Breast epithelium (tissue), 4 donors: Measurements from ENCODE around the gene CLIC3. TPM values are rescaled to one million over a fixed set of nuclear protein-coding genes. Genes with fewer than 3 reads are reported as not detected.
"Not testable (repeated sequence)": the region's sequence is repeated elsewhere in the genome, so short reads cannot be mapped to it uniquely, and the experiment has no call there.

Experiments used
- DNase-seq, 2 donors: peaks; one replicate each; pipeline ENCODE4 v3.0.0-alpha.2; 2019; ENCODE audit warnings: low spot score in 2 of 2
- H3K27ac ChIP-seq, 2 donors: fragments of 200-600 bp; sonication (generic) in 1 of 2; one replicate each; pipeline ENCODE4 v1.5.1; 2016 to 2019; ENCODE audit warnings: mild to moderate bottlenecking in 1 of 2
- H3K27me3 ChIP-seq, 2 donors: fragments of 200-600 bp; sonication (generic) in 1 of 2; one replicate each; pipeline versions ENCODE4 v1.5.1 to v1.6.0; 2017 to 2019; ENCODE audit warnings: control low read depth in 1 of 2, mild to moderate bottlenecking in 1 of 2
- H3K36me3 ChIP-seq: fragments of 200-600 bp; one replicate; pipeline ENCODE4 v1.5.1; 2019
- H3K4me1 ChIP-seq, 2 donors: fragments of 200-600 bp; sonication (generic); one replicate each; pipeline ENCODE4 v1.5.1; 2016 to 2019; ENCODE audit warnings: control low read depth in 1 of 2
- H3K4me3 ChIP-seq, 3 donors: fragments of 200-600 bp; sonication (generic); 1 replicate in 2 of 3; 2 replicates in 1 of 3; pipeline ENCODE4 v1.5.1; 2016 to 2019; ENCODE audit warnings: mild to moderate bottlenecking in 3 of 3, moderate library complexity in 2 of 3
- H3K9me3 ChIP-seq, 2 donors: fragments of 200-600 bp; sonication (generic) in 1 of 2; one replicate each; pipeline ENCODE4 v1.5.1; 2016 to 2019; ENCODE audit warnings: control low read depth in 1 of 2
- POLR2A ChIP-seq: fragments of 450-650 bp; IDR thresholded peaks from one replicate; pipeline ENCODE4 v1.6.1; 2016; ENCODE audit warnings: antibody characterized with exemption, mild to moderate bottlenecking, moderate library complexity
- POLR2AphosphoS5 ChIP-seq, 3 donors: sonication (generic); formaldehyde crosslinking; IDR thresholded peaks; one replicate each; pipeline ENCODE4 v1.6.1; 2017; ENCODE audit warnings: antibody characterized with exemption in 3 of 3
- intact Hi-C: fragments of 100-400 bp; cut with DNase I; formaldehyde crosslinking; loops from one replicate; pipeline ENCODE4 v1.15.1; 2023; ENCODE audit warnings: low total_unique reads
- total RNA-seq, 3 donors: library from RNA; depleted of rRNA; stranded (reverse); fragments of >200 nt; gene quantifications; one replicate each; pipeline ENCODE4 v1.1.0, GENCODE V29; 2016
- TF ChIP-seq, protein P1 (sequence below), 3 donors: fragments of 450-650 bp; IDR thresholded peaks; one replicate each; pipeline ENCODE4 v1.5.1; 2016 to 2017; ENCODE audit warnings: antibody characterized with exemption in 3 of 3, mild to moderate bottlenecking in 3 of 3, moderate library complexity in 3 of 3

The CLIC3 gene
- total RNA-seq, 3 donors from 2014 or later, result 0.32 to 3.5 TPM; not detected in 1

- TF ChIP-seq POLR2AphosphoS5 (IDR thresholded peaks at IDR 0.05) (no peak), POLR2A (no peak)
- TF ChIP-seq, protein P1, sequence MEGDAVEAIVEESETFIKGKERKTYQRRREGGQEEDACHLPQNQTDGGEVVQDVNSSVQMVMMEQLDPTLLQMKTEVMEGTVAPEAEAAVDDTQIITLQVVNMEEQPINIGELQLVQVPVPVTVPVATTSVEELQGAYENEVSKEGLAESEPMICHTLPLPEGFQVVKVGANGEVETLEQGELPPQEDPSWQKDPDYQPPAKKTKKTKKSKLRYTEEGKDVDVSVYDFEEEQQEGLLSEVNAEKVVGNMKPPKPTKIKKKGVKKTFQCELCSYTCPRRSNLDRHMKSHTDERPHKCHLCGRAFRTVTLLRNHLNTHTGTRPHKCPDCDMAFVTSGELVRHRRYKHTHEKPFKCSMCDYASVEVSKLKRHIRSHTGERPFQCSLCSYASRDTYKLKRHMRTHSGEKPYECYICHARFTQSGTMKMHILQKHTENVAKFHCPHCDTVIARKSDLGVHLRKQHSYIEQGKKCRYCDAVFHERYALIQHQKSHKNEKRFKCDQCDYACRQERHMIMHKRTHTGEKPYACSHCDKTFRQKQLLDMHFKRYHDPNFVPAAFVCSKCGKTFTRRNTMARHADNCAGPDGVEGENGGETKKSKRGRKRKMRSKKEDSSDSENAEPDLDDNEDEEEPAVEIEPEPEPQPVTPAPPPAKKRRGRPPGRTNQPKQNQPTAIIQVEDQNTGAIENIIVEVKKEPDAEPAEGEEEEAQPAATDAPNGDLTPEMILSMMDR (IDR thresholded peaks at IDR 0.05), result peak; percentile 73 to 91 (median 85)
- H3K4me3 ChIP-seq, result peak overlapping the region in 2 of 3 donors; percentile 9 to 19
- DNase-seq, result peak; percentile 74 to 80
Measured at GRCh38 chr9:137034709-137035506, 38.5 kb upstream of the CLIC3 start.

GRCh38 chr9:137034039-137034708, 37.8 kb upstream of the CLIC3 start:
- peaks cover 9 to 10% of the 10 kb centered on the region in 2 donors for H3K4me1 ChIP-seq
- no peaks in the 10 kb centered on the region for H3K9me3 ChIP-seq
- H3K36me3 ChIP-seq, result no peaks in the 10 kb centered on the region
- TF ChIP-seq POLR2AphosphoS5 (IDR thresholded peaks at IDR 0.05) (no peak), POLR2A (no peak)
- TF ChIP-seq, protein P1 (IDR thresholded peaks at IDR 0.05), result no peak
- intact Hi-C loops, result no loop called here
- peak overlapping the region in 1 of 2 donors; percentile 8 for H3K27ac ChIP-seq
- DNase-seq, result no peak
- peak overlapping the region in 2 of 3 donors; percentile 19 to 25 for H3K4me3 ChIP-seq
- H3K27me3 ChIP-seq, result no peaks in the 10 kb centered on the region

More at GRCh38 chr9:137034709-137035506, 38.5 kb upstream of the CLIC3 start:
- intact Hi-C loops, result no loop called here
- Histone ChIP-seq H3K27ac (peak overlapping the region in 1 of 2 donors; percentile 8), H3K4me1 (peaks cover 7 to 9% of the 10 kb centered on the region in 2 donors), H3K36me3 (no peaks in the 10 kb centered on the region), H3K27me3 (no peaks in the 10 kb centered on the region), H3K9me3 (no peaks in the 10 kb centered on the region)

GRCh38 chr9:137033481-137033880, 37.1 kb upstream of the CLIC3 start:
- H3K27ac ChIP-seq, intact Hi-C loops, H3K36me3 ChIP-seq, H3K9me3 ChIP-seq, DNase-seq, H3K27me3 ChIP-seq: not testable (repeated sequence)
- Histone ChIP-seq H3K4me3 (peak overlapping the region in 1 of 3 donors; percentile 25), H3K4me1 (peaks cover 12 to 14% of the 10 kb centered on the region in 2 donors)

GRCh38 chr9:137032858-137033257, 36.5 kb upstream of the CLIC3 start:
- TF ChIP-seq POLR2AphosphoS5 (IDR thresholded peaks at IDR 0.05), result no peak
- no peak for TF ChIP-seq POLR2A
- TF ChIP-seq, protein P1 (IDR thresholded peaks at IDR 0.05), result no peak
- Histone ChIP-seq H3K4me3 (peak overlapping the region in 1 of 3 donors; percentile 25), H3K36me3 (no peaks in the 10 kb centered on the region), H3K9me3 (no peaks in the 10 kb centered on the region), H3K27me3 (no peaks in the 10 kb centered on the region), H3K4me1 (peaks cover 13 to 14% of the 10 kb centered on the region in 2 donors), H3K27ac (no peak overlapping the region)
- DNase-seq, result no peak
- intact Hi-C loops, result no loop called here

GRCh38 chr9:137031904-137032640, 35.7 kb upstream of the CLIC3 start, which contains the start of gene FUT7:
TSS of gene FUT7 (minus strand) at chr9:137032088. CDS start at chr9:137031991, 97 bp downstream.
- Histone ChIP-seq H3K4me1 (peaks cover 19% of the 10 kb centered on the region in 2 donors), H3K27me3 (no peaks in the 10 kb centered on the region), H3K36me3 (no peaks in the 10 kb centered on the region), H3K9me3 (no peaks in the 10 kb centered on the region), H3K4me3 (peak within 1 kb of the TSS in 1 of 3 donors; percentile 8), H3K27ac (no peak within 1 kb of the TSS)
- DNase-seq, result no peak
- intact Hi-C loops, result no loop called here
- TF ChIP-seq POLR2AphosphoS5 (IDR thresholded peaks at IDR 0.05) (no peak), POLR2A (no peak)
- TF ChIP-seq, protein P1 (IDR thresholded peaks at IDR 0.05), result no peak
